OCI-M1 (cell line): ENCODE results near the gene TMPRSS11F.
"Not testable (repeated sequence)": the region's sequence is repeated elsewhere in the genome, so short reads cannot be mapped to it uniquely, and the experiment has no call there.

Experiments used
- DNase-seq: peaks from one replicate; lab custom pipeline; 2025; lab: John Stamatoyannopoulos, UW

The TMPRSS11F gene

DNA sequence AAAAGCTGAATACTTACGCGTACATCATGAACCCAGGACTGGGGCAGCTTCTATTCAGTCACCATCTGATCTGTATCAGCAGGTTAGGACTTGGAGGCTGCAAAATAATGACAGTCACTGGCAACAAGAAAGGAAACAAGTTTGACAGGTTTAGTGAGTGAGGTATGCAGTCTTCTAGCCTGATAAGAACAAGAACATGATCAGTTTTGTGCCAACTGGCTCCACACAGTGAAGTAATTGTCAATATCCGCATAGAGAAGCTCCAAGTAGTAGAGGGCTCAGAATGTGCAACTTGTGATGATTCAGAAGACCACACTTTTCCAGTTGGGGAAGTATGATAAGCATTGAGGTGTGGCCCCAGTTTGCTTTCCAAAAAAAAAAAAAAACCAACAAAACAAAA lies at the start of gene TMPRSS11F:
TMPRSS11F (minus strand) TSS at position 77 of the 400 bp plus-strand sequence; CDS start at position 28, 49 bp downstream.
- peak; percentile 94 for DNase-seq

DNA sequence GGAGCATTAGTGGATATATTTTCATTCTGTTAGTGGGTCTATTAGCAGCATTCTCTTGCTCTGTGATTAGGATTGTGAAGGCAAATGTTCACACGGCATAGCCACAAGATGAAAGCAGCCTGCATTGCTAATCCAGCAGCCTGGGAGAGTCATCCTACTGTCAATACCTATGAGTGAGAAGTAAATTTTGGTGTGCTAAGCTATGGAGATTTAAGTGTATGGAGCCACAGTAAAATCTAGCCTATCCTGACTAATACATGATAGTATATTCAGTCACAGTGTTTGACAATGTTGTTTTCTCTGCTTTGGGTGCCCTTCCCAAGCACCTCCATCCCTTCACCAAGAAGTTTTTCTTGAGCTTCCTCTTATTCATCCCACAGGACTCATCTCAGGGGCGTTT lies 47.2 kb upstream of the TMPRSS11F start:
- no peak for DNase-seq

DNA sequence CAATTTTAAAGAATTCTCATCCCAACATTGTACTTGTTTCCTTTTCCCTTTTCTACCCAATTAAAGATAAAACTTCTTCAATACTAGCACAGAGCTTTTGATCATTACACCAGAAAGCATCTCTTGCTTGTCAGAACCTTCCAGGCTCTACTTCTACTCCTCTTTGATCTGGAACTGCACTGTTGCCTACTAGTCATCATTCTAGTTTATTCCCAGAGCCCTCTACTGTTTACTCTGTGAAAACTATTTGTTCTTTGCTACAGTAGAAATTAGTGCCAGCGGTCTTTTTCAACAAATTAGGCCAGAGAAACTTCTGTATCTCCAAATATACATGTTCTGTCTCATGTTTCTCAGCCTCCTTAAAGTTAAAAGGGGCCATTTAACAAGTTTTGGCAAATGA lies 46.8 kb upstream of the TMPRSS11F start:
- DNase-seq = peak; percentile 51

DNA sequence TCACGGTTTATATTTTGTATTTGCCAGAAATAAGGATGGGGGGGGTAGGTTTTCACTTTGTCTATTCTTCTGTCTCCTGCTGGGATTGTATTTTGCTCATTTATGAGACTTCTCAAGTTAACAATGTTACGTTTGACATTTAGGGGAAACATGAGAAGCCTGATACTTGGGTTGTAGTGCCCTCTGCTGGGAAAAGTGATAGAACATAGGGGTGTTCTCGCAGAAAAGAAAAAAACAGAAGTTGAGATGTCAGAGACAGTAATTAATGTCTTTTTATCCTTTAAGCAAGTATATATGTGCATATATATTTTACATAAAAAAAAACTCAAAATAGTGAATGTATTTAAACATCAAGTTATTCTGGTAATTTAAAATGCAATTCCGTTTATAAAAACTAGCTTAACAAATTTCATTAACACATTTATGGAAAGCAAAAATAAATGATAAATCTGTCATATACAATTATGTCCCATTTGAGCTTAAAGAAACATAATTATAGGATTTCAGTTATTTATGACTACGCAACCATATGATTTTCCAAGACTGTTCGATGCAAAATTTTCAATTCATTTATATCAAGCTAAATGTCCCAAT lies 46.0 kb upstream of the TMPRSS11F start:
- peak; percentile 93 for DNase-seq

DNA sequence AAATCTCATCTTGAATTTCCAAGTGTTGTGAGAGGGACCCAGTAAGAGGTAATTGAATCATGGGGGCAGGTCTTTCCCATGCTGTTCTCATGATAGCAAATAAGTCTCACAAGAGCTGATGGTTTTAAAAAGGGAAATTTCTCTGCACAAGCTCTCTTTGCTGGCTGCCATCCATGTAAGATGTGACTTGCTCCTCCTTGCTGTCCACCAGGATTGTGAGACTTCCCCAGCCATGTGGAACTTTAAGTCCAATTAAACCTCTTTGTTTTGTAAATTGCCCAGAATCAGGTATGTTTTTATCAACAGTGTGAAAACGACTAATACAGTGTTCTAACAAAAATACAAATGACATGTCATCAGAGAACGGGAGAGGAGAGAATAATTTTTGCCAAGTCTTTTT lies 44.7 kb upstream of the TMPRSS11F start:
- DNase-seq = peak; percentile 11

DNA sequence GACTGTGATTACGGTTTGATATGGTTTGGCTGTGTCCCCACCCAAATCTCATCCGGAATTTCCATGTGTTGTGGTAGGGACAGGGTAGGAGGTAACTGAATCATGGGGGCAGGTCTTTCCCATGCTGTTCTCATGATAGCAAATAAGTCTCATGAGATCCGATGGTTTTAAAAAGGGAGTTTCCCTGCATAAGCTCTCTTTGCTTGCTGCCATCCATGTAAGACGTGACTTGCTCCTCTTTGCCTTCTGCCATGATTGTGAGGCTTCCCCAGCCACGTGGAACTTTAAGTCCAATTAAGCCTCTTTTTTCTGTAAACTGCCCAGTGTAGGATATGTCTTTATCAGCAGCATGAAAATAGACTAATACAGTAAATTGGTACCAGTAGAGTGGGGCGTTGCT lies 42.5 kb upstream of the TMPRSS11F start:
- not testable (repeated sequence) for DNase-seq

DNA sequence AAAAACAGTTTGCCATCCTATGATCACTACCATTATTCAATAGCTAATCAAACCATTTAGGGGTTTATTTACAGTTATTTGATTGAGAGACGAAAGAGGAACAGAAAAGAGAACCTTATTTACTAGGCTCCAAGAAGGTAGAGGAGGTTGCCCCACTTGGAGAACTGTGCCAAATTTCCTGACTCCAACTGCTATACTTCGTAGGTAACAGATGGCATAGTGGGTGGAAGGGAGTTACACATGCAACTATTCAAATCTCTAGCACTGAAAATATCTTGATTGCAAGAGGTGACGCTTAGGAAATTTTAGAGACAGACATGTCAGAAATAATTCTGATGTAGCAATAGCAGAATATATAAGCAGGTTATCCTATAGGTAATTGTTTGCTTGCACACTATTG lies 38.0 kb upstream of the TMPRSS11F start:
- DNase-seq = no peak

DNA sequence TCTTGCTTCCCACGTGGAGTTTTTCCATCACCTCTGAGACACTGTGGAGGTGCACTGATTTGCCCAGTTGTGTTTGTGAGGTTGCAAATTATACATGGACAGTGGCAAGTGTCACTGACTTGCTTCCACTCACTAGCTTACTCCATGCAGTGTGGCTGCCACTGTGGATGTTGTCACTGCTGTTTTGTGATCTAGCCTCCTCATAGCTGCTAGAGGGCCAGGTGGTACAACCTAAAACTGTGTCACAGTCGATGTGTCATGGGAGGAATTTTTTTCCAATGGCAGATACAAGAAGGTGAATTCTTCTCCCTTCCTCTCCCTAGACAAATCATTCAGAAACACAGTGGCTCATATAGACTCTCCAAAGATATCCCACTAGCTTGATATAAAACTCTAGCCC lies 37.5 kb upstream of the TMPRSS11F start:
- no peak for DNase-seq

DNA sequence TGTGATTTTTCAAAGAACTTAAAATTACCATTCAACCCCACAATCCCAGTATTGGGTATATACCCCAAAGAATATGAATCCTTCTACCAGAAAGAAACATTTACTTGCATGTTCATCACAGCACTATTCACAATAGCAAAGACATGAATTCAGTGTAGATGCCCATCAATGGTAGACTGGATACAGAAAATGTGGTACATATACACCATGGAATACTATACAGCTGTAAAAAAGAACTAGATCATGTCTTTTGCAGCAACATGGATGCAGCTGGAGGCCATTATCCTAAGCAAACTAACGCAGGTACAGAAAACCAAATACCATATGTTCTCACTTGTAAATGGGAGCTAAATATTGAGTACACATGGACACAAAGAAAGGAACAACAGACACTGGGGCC lies 34.1 kb upstream of the TMPRSS11F start:
- DNase-seq = no peak

DNA sequence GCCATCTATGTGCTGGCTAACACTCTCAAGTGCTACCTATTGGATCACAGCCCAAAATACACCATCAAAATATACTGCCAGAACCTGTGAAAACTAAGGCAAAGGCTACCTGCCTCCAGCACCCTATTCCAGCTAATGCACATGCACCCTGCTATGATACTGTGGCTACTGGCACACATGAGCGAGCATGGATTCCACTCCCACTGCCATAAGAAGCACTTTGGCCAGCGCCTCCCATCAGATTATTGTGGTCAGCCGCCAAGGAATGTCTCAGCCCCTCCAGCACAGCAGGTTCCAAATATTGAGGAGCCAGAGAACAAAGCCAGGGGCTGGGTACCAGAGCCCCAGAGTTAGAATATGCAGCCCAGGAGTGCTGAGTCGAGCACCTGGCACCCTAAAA lies 32.5 kb upstream of the TMPRSS11F start:
- no peak for DNase-seq

DNA sequence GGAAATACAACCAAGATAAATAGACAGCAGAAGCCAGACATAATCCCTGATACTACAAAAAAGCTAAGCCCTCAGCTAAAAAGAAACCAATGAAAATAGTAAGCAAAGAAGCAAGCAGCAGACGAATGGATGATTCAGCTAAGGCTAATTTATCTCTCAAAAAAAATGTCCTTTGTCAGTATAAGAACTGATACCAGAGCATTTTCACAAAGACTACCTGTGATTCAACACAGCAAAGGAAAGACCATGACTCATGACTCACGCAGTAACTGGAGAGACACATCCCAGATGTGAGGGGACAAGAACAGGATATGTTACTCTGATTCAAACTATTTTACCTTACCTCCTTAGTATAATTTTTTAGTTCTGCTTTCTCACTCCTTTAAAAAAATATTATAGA lies 22.7 kb upstream of the TMPRSS11F start:
- DNase-seq = peak; percentile 66

DNA sequence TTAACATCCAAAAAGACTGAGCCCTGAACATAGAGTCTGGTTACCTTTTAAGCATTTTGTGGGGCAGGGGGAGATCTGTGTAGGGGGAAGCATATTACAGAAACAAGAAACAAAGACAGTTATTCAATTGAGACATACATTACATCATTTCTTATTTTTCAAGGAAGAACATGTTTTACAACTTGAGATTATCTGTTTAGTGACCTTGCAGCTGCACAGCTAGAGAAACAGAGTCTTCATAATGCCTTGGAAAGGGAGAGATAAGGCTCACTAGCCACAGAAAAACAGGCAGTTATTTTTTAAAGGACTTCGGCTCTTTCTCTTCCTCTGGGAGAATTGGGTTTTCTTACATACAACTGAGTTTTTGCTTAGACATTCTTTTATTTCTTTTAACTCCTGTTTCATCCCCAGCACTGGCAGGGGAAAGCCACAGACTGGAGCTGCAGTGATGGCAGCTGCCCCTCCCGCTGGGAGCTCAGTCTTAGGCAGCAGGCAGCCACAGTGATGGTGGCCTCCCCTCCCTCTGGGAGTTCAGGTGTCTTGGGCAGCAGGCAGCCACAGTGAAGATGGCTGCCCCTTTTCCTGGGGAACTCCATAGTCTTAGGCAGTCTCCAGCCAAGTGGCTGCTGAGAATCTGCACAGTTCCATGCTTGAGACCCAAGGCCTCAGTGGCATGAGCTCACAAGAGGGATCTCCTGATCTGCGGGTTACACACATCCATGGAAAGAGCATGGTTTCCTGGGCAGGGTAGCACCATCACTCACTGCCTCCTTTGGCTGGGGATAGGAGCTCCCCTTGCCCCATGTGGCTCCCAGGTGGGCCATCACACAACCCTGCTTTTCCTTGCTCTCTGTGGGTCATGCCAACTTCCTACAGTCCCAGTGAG lies 19.4 kb upstream of the TMPRSS11F start:
- DNase-seq = peak; percentile 93

DNA sequence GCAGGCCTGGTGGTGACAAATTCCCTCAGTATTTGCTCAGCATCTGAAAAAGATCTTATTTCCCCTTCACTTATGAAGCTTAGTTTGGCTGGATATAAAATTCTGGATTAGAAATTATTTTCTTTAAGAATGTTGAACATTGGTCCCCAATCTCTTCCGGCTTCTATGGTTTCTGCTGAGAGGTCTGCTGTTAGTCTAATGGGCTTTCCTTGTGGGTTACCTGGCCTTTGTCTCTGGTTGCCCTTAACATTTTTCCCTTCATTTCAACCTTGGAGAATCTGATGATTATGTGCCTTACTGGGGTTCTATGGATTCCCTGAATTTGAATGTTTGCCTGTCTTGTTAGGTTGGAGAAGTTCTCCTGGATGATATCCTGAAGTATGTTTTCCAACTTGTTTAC lies 17.4 kb upstream of the TMPRSS11F start:
- DNase-seq = peak; percentile 48

DNA sequence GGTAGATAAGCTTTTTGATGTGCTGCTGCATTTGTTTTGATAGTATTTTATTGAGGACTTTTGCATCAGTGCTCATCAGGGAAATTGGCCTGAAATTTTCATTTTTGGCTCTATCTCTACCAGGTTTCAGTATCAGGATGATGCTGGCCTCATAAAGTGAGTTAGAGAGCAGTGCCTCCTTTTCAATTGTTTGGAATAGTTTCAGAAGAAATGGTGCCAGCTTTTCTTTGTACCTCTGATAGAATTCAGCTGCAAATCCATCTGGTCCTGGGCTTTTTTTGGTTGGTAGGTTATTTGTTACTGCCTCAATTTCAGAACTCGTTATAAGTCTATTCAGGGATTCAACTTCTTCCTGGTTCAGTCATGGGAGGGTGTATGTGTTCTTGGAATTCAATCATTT lies 15.6 kb upstream of the TMPRSS11F start:
- DNase-seq = peak; percentile 26

DNA sequence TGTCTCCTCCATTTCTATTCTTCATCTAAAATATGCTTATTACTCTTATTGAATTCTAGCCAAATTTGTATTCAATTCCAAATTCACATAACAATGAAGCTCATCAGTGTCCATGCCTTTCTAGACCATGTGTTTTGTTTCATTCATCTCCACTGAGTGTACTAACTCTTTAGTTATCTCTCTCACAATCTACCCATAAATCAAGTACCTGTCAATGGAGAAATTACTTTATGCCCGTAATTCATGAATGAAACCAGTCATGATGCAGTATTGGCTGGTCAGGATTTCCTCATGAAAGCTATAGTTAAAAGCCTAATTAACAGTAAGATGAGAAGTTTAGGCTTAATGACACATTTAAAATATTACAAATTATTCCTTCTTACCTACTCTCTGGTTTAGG lies 12.2 kb upstream of the TMPRSS11F start:
- no peak for DNase-seq

DNA sequence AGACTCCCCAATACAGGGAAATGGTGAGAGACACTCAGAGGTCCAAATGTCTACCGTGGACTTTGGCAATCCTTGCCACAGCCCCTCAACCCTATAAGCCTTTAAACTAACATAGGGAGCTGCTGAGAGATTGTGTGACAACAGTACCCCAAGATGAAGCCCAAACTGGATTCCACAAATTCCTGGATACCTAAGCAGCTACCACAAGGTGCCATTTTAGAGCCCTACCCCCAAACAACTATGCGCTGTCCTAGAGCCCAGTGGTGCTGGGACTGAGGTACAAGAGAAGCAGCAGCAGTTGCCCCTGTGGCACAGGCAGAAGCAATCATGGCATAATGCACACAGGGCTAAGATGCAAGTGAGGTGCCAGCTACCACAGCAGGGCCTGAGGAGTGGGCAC lies 2.7 kb upstream of the TMPRSS11F start:
- no peak for DNase-seq

DNA sequence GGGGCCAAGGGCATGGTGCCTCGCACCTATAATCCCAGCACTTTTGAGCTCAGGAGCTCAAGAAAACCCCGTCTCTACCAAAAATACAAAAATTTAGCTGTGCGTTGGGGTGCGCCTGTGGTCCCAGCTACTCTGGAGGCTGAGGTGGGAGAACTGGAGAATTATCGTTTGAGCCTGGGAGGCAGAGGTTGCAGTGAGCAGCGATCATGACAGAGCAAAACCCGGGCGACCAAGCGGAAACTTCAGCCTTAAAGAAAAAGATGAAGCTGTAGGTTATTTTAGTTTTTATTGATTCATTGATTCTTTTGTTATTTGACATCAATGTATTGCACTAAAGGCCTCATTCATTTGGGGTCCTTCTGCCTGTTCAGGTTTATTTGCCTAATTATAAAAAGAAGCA lies 5.4 kb downstream of the TMPRSS11F start:
- DNase-seq = no peak

DNA sequence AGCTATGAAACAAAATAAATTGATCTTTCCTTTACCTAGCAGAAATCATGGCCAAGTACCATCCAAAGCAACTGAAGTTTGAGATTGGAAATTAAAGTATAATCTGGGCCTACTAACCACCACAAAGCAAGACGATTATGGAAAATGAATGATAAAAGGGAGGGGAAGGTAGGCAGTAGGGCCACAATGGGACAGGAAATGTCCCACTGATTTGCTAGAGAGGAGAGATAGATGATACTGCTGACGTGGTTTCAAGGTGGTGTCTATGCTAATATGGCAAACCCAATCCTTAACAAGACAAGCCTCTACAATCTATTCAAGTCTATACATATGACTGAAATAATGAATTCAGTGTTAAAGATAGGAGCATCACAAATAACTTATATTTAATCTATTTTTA lies 6.1 kb downstream of the TMPRSS11F start:
- DNase-seq = no peak

DNA sequence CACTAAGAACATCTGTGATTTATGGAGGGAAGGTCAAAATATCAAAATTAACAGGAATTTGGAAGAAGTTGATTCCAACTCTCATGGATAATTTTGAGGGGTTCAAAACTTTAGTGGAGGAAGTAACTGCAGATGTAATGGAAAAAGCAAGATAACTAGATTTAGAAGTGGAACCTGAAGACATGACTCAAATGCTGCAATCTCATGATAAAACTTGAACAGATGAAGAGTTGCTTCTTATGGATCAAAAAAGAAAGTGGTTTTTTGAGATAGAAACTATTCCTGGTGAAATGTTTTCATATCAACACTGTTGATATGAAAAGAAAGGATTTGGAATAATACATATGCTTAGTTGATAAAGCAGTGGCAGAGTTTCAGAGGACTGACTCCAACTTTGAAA lies 9.7 kb downstream of the TMPRSS11F start:
- peak; percentile 66 for DNase-seq

DNA sequence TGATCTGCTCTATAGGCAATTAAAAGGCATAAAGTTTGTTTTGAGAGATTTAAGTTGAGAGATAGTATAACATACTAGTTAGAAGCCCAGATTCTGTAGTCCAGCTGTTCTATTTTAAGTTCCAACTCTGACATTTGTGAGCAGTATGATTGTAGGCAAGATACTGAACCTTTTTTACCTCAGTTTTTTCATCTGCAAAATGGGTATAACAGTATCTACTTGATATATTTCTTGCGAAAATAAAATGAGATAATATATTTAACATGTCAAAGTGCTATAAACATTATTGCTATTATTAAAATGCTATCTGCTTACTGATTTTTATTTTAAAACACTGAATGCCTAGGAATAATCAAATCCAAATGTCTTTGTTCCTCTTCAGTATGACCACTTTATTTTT lies 19.2 kb downstream of the TMPRSS11F start:
- no peak for DNase-seq

DNA sequence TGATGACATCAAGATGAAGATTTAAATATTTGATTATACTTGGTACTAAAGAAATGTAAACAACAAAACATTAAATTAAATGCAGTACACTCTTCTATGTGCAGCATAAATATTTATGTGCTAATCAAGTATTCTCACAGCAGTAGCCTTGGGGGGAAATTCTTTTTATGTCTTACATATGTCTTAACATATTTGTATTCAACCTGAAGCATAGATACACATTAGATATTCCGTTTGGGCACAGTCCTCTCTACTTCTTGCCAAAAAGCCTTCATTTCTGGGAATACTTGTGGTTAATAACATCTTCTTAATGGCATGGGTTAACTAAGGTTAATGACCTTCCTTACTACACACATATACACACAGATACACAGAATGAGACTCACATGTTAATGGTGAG lies 19.8 kb downstream of the TMPRSS11F start:
- no peak for DNase-seq

DNA sequence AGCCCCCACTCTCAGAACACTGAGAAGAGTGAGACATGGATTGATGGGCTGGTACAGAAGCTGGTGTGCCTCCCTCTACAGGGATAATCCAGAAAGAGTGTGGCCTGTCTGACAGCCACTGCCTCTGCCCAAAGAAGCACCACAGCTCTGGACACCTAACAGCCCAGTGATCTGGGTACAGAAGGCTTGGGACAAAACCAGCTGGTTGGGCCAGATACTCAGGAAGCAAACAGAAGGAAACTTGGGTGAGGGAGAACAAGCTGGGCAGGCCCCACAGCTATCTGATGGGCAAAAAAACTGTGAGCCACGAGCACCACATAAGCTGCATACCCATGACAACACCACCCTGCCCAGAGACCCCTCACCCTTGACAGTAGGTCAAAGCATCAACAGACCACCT lies 46.9 kb downstream of the TMPRSS11F start:
- no peak for DNase-seq

DNA sequence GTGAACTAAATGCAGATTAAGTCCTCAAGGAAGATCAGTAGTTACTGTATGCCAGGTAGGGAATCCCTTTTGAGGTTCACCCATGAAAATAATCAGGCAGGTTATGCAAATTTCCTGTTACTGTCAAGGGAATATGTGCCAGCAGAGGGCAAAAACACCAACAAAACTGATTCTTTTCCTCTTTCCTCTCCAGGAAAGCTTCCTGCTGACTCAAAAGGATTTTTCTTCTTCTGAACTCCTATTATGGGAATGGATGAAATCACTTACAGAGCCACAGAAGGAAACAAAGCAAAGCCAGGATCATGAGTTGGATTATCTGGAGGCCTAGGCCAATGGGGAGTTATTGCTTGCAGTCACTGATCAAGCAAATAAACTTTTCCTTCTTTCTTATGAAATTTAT lies 49.7 kb downstream of the TMPRSS11F start:
- no peak for DNase-seq

DNA sequence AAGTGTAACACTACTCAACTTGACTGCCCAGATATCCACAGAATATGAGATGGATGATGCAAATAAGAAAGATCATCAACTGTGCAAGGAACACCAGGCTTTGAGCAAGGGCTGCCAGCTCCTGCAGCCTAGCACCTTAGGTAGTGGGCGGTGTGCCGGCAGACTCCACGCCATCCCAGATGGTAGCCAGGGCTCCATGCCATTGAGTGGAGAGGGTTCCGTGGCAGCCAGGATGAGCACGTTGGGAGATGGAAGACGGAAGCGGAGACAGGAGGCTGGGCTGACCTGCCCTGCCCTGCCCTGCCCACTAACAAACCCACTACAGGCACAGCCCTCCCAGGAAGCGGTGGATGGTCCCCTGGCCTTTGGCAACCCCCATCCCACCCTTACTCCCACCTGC lies 51.9 kb downstream of the TMPRSS11F start:
- DNase-seq = no peak
